ENCODE measurements around the gene HMGB4. TPM values are rescaled to one million over a fixed set of nuclear protein-coding genes. Genes with fewer than 3 reads are reported as not detected.

The HMGB4 gene
- total RNA-seq, 1 experiment from 2014 or later, result not detected

DNA sequence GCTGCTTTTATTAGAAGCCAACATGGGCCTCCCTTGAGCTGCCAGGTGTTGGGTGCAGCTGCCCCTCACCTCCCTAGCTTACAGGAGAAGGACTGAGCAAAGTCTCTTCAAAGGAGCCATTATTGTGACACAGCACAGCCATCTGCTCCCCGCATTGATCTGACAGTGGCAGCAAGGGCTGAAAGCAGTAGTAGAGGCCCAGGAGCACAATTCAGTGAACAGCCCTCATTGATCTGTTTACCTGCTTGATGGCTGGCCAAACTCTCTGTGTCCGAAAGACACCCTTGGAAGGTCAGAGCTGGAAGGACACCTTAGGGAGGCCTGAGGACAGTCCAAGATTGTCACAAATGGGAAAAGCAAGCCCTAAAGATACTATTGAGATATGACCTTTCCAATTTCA is 14.5 kb downstream of the HMGB4 start:
- DNase-seq (ENCODE audit: low read depth, low spot score) (no peak), ATAC-seq (no peak)
- in situ Hi-C loops (cut with HindIII; ENCODE audit: low pct_unique_long_range_greater_than_20kb, low sequenced_read_pairs) (no loop called here), intact Hi-C loops (cut with micrococcal nuclease; ENCODE audit: unreplicated experiment) (no loop called here)
- no TSS peak for BruUV-seq (replicated peaks)
- H3K27ac ChIP-seq (ENCODE audit: low read length), result no peak overlapping the region
- no peaks in the 10 kb centered on the region for H3K9me3 ChIP-seq (ENCODE audit: control insufficient read depth, insufficient read depth, low read depth, low read length)
- no peaks in the 10 kb centered on the region for H3K36me3 ChIP-seq (ENCODE audit: control insufficient read depth, insufficient read depth, low read length)
- H3K4me1 ChIP-seq (ENCODE audit: control insufficient read depth, insufficient read depth, low read length), result no peaks in the 10 kb centered on the region
- peaks cover 4% of the 10 kb centered on the region; the same call in 1 of the 2 replicates for H3K27me3 ChIP-seq (ENCODE audit: control insufficient read depth, insufficient read depth, low read length)
- no peak overlapping the region for H3K4me3 ChIP-seq (ENCODE audit: low read depth in 2 of 2, low read length in 2 of 2)
- CTCF ChIA-PET, result no interaction called here
- POLR2A ChIA-PET, result no interaction called here
- TF ChIP-seq TCF7L2 (IDR thresholded peaks at IDR 0.05; ENCODE audit: low read depth, low read length) (no peak), POLR2AphosphoS5 (IDR thresholded peaks at IDR 0.05; ENCODE audit: low read depth, low read length) (no peak), SIN3A (IDR thresholded peaks at IDR 0.05; ENCODE audit: borderline replicate concordance, insufficient read depth, low read depth, low read length) (no peak)
- TF ChIP-seq, protein P1, sequence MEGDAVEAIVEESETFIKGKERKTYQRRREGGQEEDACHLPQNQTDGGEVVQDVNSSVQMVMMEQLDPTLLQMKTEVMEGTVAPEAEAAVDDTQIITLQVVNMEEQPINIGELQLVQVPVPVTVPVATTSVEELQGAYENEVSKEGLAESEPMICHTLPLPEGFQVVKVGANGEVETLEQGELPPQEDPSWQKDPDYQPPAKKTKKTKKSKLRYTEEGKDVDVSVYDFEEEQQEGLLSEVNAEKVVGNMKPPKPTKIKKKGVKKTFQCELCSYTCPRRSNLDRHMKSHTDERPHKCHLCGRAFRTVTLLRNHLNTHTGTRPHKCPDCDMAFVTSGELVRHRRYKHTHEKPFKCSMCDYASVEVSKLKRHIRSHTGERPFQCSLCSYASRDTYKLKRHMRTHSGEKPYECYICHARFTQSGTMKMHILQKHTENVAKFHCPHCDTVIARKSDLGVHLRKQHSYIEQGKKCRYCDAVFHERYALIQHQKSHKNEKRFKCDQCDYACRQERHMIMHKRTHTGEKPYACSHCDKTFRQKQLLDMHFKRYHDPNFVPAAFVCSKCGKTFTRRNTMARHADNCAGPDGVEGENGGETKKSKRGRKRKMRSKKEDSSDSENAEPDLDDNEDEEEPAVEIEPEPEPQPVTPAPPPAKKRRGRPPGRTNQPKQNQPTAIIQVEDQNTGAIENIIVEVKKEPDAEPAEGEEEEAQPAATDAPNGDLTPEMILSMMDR (IDR thresholded peaks at IDR 0.05), result no peak
- TF ChIP-seq, protein P2, sequence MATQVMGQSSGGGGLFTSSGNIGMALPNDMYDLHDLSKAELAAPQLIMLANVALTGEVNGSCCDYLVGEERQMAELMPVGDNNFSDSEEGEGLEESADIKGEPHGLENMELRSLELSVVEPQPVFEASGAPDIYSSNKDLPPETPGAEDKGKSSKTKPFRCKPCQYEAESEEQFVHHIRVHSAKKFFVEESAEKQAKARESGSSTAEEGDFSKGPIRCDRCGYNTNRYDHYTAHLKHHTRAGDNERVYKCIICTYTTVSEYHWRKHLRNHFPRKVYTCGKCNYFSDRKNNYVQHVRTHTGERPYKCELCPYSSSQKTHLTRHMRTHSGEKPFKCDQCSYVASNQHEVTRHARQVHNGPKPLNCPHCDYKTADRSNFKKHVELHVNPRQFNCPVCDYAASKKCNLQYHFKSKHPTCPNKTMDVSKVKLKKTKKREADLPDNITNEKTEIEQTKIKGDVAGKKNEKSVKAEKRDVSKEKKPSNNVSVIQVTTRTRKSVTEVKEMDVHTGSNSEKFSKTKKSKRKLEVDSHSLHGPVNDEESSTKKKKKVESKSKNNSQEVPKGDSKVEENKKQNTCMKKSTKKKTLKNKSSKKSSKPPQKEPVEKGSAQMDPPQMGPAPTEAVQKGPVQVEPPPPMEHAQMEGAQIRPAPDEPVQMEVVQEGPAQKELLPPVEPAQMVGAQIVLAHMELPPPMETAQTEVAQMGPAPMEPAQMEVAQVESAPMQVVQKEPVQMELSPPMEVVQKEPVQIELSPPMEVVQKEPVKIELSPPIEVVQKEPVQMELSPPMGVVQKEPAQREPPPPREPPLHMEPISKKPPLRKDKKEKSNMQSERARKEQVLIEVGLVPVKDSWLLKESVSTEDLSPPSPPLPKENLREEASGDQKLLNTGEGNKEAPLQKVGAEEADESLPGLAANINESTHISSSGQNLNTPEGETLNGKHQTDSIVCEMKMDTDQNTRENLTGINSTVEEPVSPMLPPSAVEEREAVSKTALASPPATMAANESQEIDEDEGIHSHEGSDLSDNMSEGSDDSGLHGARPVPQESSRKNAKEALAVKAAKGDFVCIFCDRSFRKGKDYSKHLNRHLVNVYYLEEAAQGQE (IDR thresholded peaks at IDR 0.05; ENCODE audit: insufficient read depth in 1 of 2, low read depth in 2 of 2, low read length in 1 of 2), result no peak

DNA sequence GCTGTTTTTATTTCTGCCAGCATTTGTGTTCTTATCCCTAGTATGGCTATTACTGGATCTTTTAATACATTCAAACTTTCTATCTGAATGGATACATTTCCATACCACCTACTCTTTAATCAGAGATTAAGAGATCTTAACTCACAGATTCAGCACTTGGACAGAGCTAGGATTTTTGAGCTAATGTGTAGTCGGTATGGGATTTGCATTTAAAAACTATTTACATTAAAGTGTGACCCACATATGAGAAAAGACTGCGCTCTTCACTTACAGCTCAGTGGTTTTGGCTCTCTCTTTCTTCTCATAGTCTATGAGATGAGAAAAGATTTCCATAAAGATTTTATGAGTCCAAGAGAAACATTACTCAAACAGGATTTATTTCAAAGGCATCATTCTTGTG is 16.4 kb downstream of the HMGB4 start:
- no TSS peak for BruUV-seq (replicated peaks)
- H3K4me1 ChIP-seq (ENCODE audit: control insufficient read depth, insufficient read depth, low read length), result no peaks in the 10 kb centered on the region
- POLR2A ChIA-PET, result no interaction called here
- no peaks in the 10 kb centered on the region; the same call in 1 of the 2 replicates for H3K27me3 ChIP-seq (ENCODE audit: control insufficient read depth, insufficient read depth, low read length)
- H3K27ac ChIP-seq (ENCODE audit: low read length), result no peak overlapping the region
- H3K36me3 ChIP-seq (ENCODE audit: control insufficient read depth, insufficient read depth, low read length), result no peaks in the 10 kb centered on the region
- intact Hi-C loops (cut with micrococcal nuclease; ENCODE audit: unreplicated experiment) (no loop called here), in situ Hi-C loops (cut with HindIII; ENCODE audit: low pct_unique_long_range_greater_than_20kb, low sequenced_read_pairs) (no loop called here)
- DNase-seq (ENCODE audit: low read depth, low spot score) (no peak), ATAC-seq (no peak)
- CTCF ChIA-PET, result no interaction called here
- TF ChIP-seq SIN3A (IDR thresholded peaks at IDR 0.05; ENCODE audit: borderline replicate concordance, insufficient read depth, low read depth, low read length) (no peak), POLR2AphosphoS5 (IDR thresholded peaks at IDR 0.05; ENCODE audit: low read depth, low read length) (no peak), TCF7L2 (IDR thresholded peaks at IDR 0.05; ENCODE audit: low read depth, low read length) (no peak)
- TF ChIP-seq, protein P1 (IDR thresholded peaks at IDR 0.05), result no peak
- TF ChIP-seq, protein P2 (IDR thresholded peaks at IDR 0.05; ENCODE audit: insufficient read depth in 1 of 2, low read depth in 2 of 2, low read length in 1 of 2), result peak in 1 of 2 experiments; percentile 62; a peak in 1 of 4 replicates
- H3K9me3 ChIP-seq (ENCODE audit: control insufficient read depth, insufficient read depth, low read depth, low read length), result no peaks in the 10 kb centered on the region
- H3K4me3 ChIP-seq (ENCODE audit: low read depth in 2 of 2, low read length in 2 of 2), result no peak overlapping the region
